GM12873 (cell line): ENCODE data around the gene PLA2G12A.

Experiments used
- CTCF ChIP-seq: IDR thresholded peaks from 2 replicates; pipeline ENCODE4 v1.5.1; 2012; ENCODE audit warnings: low read depth, mild to moderate bottlenecking, moderate library complexity, low read length, control low read depth; ENCODE audit not compliant: insufficient read depth; ENCODE audit errors: missing control alignments

PLA2G12A gene

GRCh38 chr4:109675181-109675580 lies 54.7 kb downstream of the PLA2G12A start:
- no peak for TF ChIP-seq CTCF

GRCh38 chr4:109673303-109673702 lies 56.6 kb downstream of the PLA2G12A start:
- no peak for TF ChIP-seq CTCF

GRCh38 chr4:109672169-109672930 lies 57.5 kb downstream of the PLA2G12A start:
- TF ChIP-seq CTCF: no peak

GRCh38 chr4:109671350-109671749 lies 58.5 kb downstream of the PLA2G12A start:
- TF ChIP-seq CTCF: no peak

- no peak for TF ChIP-seq CTCF
These were observed 63.9 kb downstream of the PLA2G12A start for GRCh38 chr4:109665783-109666485.

GRCh38 chr4:109662771-109663170 lies 67.1 kb downstream of the PLA2G12A start:
- no peak for TF ChIP-seq CTCF

- TF ChIP-seq CTCF: no peak
These were observed 67.8 kb downstream of the PLA2G12A start for GRCh38 chr4:109662116-109662515.
